HG03520 (cell line): Measurements from ENCODE around the gene WDR27.
"Not testable (repeated sequence)": the region's sequence is repeated elsewhere in the genome, so short reads cannot be mapped to it uniquely, and the experiment has no call there.

Experiments
- ATAC-seq: cut with Tn5 transposase; IDR thresholded peaks from one replicate; pipeline ENCODE4 v1.9.1; 2021; ENCODE audit warnings: mild to moderate bottlenecking, moderate library complexity; ENCODE audit not compliant: unreplicated experiment

Gene WDR27

GRCh38 chr6:169452117-169452868 is 249.5 kb downstream of the WDR27 start:
- no peak for ATAC-seq

DNA sequence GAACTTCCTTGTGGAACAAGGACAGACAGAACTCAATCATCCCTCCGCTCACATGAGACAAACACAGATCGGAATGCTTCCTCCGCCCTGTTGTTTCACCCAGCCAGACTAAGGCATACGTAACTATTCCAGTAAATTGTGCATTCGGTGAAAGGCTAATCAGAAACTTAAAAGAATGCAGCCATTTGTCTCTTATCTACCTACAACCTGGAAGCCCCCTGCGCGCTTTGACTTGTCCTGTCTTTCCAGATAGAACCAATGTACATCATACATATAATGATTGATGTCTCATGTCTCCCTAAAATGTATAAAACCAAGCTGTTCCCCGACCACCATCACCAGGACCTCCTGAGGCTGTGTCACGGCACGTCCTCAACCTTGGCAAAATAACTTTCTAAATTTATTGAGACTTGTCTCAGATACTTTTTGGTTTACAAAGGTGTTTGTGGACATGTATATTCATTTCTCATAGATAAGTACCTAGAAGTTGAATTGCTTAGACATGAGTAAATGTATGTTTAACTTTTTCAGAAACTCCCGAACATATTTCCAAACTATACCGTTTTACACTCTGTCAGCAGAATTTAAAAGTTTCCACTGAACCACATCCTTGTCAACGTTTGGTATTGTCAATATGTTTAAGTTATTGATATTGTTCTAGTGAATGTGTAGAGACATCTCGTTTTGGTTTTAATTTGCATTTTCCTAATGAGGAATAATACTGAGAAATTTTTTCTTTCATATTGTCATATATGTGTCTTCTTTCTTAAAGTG is 250.6 kb downstream of the WDR27 start:
- ATAC-seq = no peak

DNA sequence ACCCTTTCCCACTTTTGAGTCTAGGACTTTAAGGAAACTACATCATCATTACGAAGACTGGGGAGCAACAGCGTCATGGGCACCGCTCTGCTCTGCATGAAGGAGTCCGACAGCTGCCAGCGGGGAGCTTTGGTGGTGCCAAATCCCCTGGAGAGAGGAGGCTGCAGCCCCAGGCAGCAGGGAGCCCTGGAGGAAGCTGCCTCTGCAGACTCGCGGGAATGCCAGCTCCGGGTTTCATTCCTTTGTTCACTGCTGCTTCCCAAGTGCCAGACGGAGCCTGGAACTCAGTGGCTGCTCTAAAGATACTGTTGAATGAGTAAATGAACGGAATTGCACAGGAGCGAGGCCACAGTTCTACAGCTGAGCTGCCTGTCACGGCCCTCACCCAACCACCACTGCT is 251.7 kb downstream of the WDR27 start:
- ATAC-seq = no peak

DNA sequence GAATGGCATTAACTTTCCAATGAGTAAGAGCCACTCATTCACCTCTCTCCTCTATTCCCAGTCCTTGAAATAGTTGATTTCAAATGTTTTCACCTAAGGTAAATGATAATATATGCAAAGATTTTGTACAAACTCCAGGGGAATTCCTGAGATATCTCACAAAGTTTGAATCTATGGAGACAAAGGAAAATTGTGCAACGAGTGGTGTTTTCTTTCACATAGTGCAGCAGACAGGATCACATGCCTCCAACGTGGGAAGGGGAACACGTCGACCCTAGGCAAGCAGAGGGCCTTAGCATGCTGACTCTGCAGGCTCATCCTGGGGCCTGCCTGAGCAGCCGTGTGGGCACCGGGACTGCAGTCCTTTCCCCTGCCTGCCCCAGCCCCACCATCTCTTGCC is 252.6 kb downstream of the WDR27 start:
- no peak for ATAC-seq

DNA sequence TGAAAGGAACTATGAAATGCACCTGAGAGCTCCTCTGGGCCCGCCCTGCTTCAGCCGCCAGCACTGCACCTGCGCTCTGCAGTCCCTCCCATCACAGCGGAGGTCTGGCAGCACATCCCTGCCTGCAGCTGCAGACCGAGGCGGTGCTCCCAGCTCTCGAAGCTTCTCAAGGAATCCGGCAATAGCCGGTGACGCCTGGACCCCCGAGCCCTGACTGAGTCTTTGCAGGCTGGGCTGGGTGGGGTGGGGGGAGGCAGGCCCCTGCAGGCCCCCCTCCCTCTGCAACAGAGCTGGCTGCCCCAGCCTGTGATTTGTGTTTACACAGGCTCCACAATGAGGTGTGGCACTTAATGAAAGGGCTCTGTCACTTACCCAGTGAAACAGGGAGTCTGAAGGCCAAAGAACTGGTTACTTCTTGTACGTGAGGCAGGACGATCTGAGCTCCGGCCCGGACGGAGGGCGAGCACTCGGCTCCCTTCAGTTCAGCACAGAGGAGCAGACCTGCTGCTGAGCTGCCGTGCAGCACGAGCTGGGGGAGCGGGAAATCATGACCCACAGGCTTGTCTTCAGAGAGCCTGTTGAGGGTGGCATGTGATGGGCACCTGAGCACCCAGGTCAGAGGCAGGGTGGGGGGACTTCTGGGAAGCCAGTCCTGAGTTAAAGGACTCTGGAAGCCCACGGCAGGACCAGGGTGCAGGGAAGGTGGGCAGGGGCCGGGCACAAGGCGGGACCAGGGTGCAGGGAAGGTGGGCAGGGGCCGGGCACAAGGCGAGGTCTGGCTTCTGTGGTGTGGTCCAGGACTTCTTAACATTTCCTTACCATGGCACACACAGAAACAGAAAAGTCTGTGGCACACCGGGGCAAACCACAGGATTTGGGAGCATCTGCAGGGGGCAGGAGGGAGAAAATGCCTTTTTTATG is 255.9 kb downstream of the WDR27 start:
- no peak for ATAC-seq

GRCh38 chr6:169445227-169445626 is 256.6 kb downstream of the WDR27 start:
- ATAC-seq = no peak

GRCh38 chr6:169441292-169441691 is 260.5 kb downstream of the WDR27 start:
- ATAC-seq = no peak

- ATAC-seq = no peak
Observed at GRCh38 chr6:169439710-169440109, 262.1 kb downstream of the WDR27 start.

- not testable (repeated sequence) for ATAC-seq
Observed at GRCh38 chr6:169434554-169434953, 267.3 kb downstream of the WDR27 start.

GRCh38 chr6:169429001-169429400 is 272.8 kb downstream of the WDR27 start:
- ATAC-seq = no peak

DNA sequence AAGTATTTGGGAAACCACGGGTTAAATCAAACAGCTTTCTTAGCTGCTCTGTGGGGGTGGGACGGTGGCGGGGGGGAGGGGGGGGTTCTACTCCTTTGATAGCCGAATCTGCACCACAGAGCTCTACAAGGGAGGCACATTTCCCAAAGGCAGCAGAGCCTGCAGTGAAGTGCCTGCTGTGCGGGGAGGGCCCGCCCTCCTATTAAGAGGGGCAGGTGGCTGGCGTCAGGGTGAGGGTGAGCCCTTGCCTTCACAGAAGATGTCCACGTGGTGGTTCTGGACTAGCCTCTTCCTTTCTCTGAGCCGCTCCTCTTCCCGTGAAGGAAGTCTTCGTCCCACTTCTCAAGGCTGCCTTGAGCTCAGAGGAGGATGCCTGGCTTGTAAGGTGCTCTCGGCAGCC is 273.3 kb downstream of the WDR27 start:
- no peak for ATAC-seq

DNA sequence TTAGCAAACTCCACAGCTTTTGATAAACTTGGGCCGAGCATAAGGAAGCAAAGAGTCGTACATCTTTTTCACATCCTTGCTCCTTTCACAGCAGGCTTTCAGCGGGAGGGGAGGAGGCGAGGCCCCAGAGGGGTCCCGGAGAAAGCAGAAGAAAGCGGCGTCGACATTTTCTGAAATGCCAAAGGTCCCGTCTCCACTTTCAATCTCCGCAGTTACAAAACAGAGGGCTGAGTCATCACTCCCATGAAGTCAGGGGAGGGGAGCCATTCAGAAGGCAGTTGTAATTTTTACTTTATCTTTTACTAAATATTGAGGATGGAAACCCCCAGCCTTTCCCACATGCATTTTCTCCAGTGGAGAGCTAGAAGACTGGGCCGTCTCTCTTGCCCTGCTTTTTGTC is 274.0 kb downstream of the WDR27 start:
- no peak for ATAC-seq

DNA sequence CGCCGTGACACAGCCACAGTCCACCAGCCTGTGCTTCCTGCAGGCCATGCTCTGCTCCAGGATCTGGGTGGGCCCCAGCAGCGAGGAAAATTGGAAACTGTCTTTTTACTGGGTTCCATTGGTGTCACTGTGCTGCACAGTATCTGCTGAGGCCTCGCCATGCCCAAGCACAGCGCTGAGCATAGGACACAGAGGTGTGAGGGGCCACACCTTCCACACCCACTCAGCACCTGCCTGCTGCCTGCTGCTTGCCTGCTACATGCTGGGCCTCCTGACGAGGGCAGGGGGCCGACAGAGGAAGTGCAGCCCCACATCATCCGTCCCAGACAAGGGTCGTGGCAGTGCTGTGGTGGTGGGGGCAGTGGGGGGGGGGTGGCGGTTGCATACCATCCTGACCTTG is 275.2 kb downstream of the WDR27 start:
- ATAC-seq = no peak

GRCh38 chr6:169425628-169426370 is 276.0 kb downstream of the WDR27 start:
- no peak for ATAC-seq

GRCh38 chr6:169424821-169425240 is 277.0 kb downstream of the WDR27 start:
- no peak for ATAC-seq

DNA sequence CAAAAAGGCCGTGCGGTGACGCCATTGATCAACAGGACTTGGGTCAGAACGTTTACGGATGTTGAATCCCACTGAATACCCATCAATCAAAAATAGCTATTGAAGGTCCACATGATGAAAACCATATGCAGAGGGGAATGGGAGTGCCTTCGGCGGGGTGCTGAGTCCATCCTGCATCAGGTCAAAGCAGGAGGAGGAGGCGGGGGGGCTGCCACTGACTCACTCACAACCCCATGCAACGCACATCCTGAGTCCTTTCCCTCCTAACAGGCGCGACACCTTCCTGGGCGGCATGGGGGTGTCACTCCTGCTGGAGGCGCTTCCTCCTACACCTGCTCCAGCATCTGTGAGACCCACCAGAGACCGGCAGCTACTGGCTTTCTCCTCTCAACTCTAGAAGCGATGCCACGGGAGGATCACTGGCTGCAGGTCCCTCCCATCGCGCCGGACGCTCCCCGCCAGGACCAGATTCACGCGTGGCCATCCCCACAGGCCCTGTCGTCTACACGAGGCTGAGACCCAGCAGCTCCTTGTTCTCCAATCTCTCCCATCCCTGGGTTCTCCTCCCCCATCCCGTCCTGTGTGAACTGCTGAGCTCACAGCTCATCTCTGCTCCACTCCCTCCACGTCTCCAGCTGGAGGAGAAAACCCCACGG is 277.6 kb downstream of the WDR27 start:
- no peak for ATAC-seq

- ATAC-seq = no peak
Observed at GRCh38 chr6:169421586-169422264, 280.1 kb downstream of the WDR27 start.

- ATAC-seq = no peak
Observed at GRCh38 chr6:169420912-169421543, 280.8 kb downstream of the WDR27 start.

DNA sequence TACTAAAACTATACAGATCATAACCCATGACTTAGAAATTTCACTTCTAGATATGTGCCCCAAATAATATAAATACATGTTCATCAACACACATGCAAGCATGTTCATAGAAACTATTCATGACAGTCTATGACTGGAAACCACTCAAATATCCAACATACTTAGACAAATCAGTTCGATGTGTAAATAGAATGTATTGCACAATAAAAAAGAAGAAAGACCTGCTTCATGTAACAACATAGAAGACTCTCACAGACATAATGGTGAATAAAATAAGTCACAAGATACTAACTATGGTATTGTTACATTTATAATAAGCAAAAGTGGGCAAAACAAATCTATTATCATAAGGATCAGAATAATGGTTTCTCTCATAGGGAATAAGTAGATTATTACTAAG is 284.7 kb downstream of the WDR27 start:
- ATAC-seq = no peak
